HL-60 (cell line): ENCODE results near the gene EIF2B4.

ENCODE experiments used
- CTCF ChIP-seq: IDR thresholded peaks from one replicate; pipeline ENCODE4 v1.5.1; 2011; ENCODE audit warnings: low read length, control low read depth, inconsistent platforms; ENCODE audit not compliant: insufficient read depth
- POLR2AphosphoS5 ChIP-seq: IDR thresholded peaks from 2 replicates; pipeline ENCODE4 v1.6.1; 2012; ENCODE audit warnings: low read depth
- REST ChIP-seq: IDR thresholded peaks from 2 replicates; pipeline ENCODE4 v1.6.1; 2012; ENCODE audit warnings: low read depth; ENCODE audit not compliant: insufficient replicate concordance

- TF ChIP-seq CTCF (no peak), POLR2AphosphoS5 (no peak), REST (no peak)
These were observed 23.1 kb upstream of the EIF2B4 start for GRCh38 chr2:27393225-27393624.
